Astrocyte of the cerebellum (primary cell): ENCODE data around the gene PRTN3.
"Not testable (repeated sequence)": the region's sequence is repeated elsewhere in the genome, so short reads cannot be mapped to it uniquely, and the experiment has no call there.

ENCODE experiments used
- DNase-seq: peaks from one replicate; pipeline ENCODE4 v3.0.0-alpha.2; 2011; ENCODE audit warnings: low read depth
- H3K4me3 ChIP-seq: 2 replicates; pipeline ENCODE4 v1.5.1; 2011; ENCODE audit warnings: mild to moderate bottlenecking, low read depth, low read length, moderate library complexity
- CTCF ChIP-seq: IDR thresholded peaks from 2 replicates; pipeline ENCODE4 v1.5.1; 2012; ENCODE audit warnings: low read length, low read depth, moderate library complexity, mild to moderate bottlenecking; ENCODE audit errors: missing control alignments
- in situ Hi-C: cut with HindIII; loops from 2 replicates; pipeline ENCODE4 v1.10.0; 2017; ENCODE audit warnings: low sequenced_read_pairs

PRTN3 gene

GRCh38 chr19:848386-848921 is 7.7 kb downstream of the PRTN3 start:
- no peak for TF ChIP-seq CTCF
- in situ Hi-C loops = no loop called here
- no peak overlapping the region for H3K4me3 ChIP-seq
- no peak for DNase-seq

GRCh38 chr19:849195-849594 is 8.4 kb downstream of the PRTN3 start:
- in situ Hi-C loops = not testable (repeated sequence)

GRCh38 chr19:850221-850978 is 9.6 kb downstream of the PRTN3 start:
- DNase-seq = peak; percentile 83
- in situ Hi-C loops = no loop called here
- no peak for TF ChIP-seq CTCF
- H3K4me3 ChIP-seq = no peak overlapping the region

More at GRCh38 chr19:849195-849594, 8.4 kb downstream of the PRTN3 start:
- DNase-seq, H3K4me3 ChIP-seq: not testable (repeated sequence)

GRCh38 chr19:850979-851335 is 10.2 kb downstream of the PRTN3 start:
- in situ Hi-C loops = no loop called here
- no peak for TF ChIP-seq CTCF
- no peak for DNase-seq
- no peak overlapping the region for H3K4me3 ChIP-seq

- DNase-seq = no peak
- TF ChIP-seq CTCF = no peak
- H3K4me3 ChIP-seq = no peak within 1 kb of the TSS
- in situ Hi-C loops = no loop called here
Measured at GRCh38 chr19:852136-853013, 11.6 kb downstream of the PRTN3 start, which contains the start of gene ELANE. Gene ELANE, plus strand, starts transcription at chr19:852303. Its CDS starts 26 bp downstream, at chr19:852329.

GRCh38 chr19:853014-853585 is 12.3 kb downstream of the PRTN3 start:
- H3K4me3 ChIP-seq = no peak overlapping the region
- in situ Hi-C loops = no loop called here
- no peak for DNase-seq
- no peak for TF ChIP-seq CTCF

GRCh38 chr19:853614-854220 is 12.9 kb downstream of the PRTN3 start:
- in situ Hi-C loops, DNase-seq, H3K4me3 ChIP-seq: not testable (repeated sequence)
